ENCODE results near the gene ACBD5.
"Not testable (repeated sequence)": the region's sequence is repeated elsewhere in the genome, so short reads cannot be mapped to it uniquely, and the experiment has no call there.

The ACBD5 gene

GRCh38 chr10:27237531-27237930 lies 3.1 kb downstream of the ACBD5 start:
- DNase-seq = not testable (repeated sequence)

GRCh38 chr10:27236589-27237128 lies 3.9 kb downstream of the ACBD5 start:
- not testable (repeated sequence) for DNase-seq

GRCh38 chr10:27235706-27236105 lies 4.9 kb downstream of the ACBD5 start:
- DNase-seq = no peak

GRCh38 chr10:27230022-27230421 lies 10.6 kb downstream of the ACBD5 start:
- DNase-seq = no peak

- DNase-seq = no peak
Observed at GRCh38 chr10:27225642-27226257, 14.8 kb downstream of the ACBD5 start.

- DNase-seq = no peak
Observed at GRCh38 chr10:27225011-27225590, 15.5 kb downstream of the ACBD5 start.

- DNase-seq = peak; percentile 43 to 58
Observed at GRCh38 chr10:27223964-27224363, 16.6 kb downstream of the ACBD5 start.

- no peak for DNase-seq
Observed at GRCh38 chr10:27207350-27207749, 33.2 kb downstream of the ACBD5 start.

GRCh38 chr10:27203806-27204205 lies 36.8 kb downstream of the ACBD5 start:
- no peak for DNase-seq

GRCh38 chr10:27197980-27198620 lies 42.5 kb downstream of the ACBD5 start:
- no peak for DNase-seq

GRCh38 chr10:27192284-27192683 lies 48.3 kb downstream of the ACBD5 start:
- DNase-seq = no peak

- no peak for DNase-seq
Observed at GRCh38 chr10:27190508-27190907, 50.1 kb downstream of the ACBD5 start.

- no peak for DNase-seq
Observed at GRCh38 chr10:27188897-27189296, 51.7 kb downstream of the ACBD5 start.

- DNase-seq = no peak
Observed at GRCh38 chr10:27188259-27188658, 52.3 kb downstream of the ACBD5 start.

- DNase-seq = no peak
Observed at GRCh38 chr10:27169849-27170248, 70.7 kb downstream of the ACBD5 start.

GRCh38 chr10:27158421-27158820 lies 82.2 kb downstream of the ACBD5 start:
- DNase-seq = no peak

- no peak for DNase-seq
Observed at GRCh38 chr10:27157150-27157549, 83.4 kb downstream of the ACBD5 start.

GRCh38 chr10:27156566-27156965 lies 84.0 kb downstream of the ACBD5 start:
- not testable (repeated sequence) for DNase-seq

GRCh38 chr10:27155066-27155754 lies 85.4 kb downstream of the ACBD5 start, which contains the start of gene MASTL:
Gene MASTL, plus strand, starts transcription at chr10:27155352. Its CDS starts 75 bp downstream, at chr10:27155427.
- peak; percentile 92 to 94 for DNase-seq

GRCh38 chr10:27153845-27154193 lies 86.8 kb downstream of the ACBD5 start:
- no peak for DNase-seq

GRCh38 chr10:27153329-27153728 lies 87.3 kb downstream of the ACBD5 start:
- no peak for DNase-seq

- DNase-seq = no peak
Observed at GRCh38 chr10:27152687-27153086, 87.9 kb downstream of the ACBD5 start.

- no peak for DNase-seq
Observed at GRCh38 chr10:27150261-27150660, 90.3 kb downstream of the ACBD5 start.

- no peak for DNase-seq
Observed at GRCh38 chr10:27147701-27148100, 92.9 kb downstream of the ACBD5 start.

Data from activated CD4-positive, alpha-beta T cell treated with anti-CD3 and anti-CD28 coated beads for 4 hours (primary cell).